ENCODE data around the gene FANCL.
A peak's percentile ranks its signal among the peaks of the same experiment; 100 is the strongest.
"Not testable (repeated sequence)": the region's sequence is repeated elsewhere in the genome, so short reads cannot be mapped to it uniquely, and the experiment has no call there.

Gene FANCL

GRCh38 chr2:58261209-58261608 is 20.1 kb upstream of the FANCL start:
- Histone ChIP-seq H3K27me3 (ENCODE audit: insufficient read depth, insufficient read length) (no peaks in the 10 kb centered on the region), H3K9me3 (ENCODE audit: insufficient read depth, low read length) (no peaks in the 10 kb centered on the region), H3K4me1 (ENCODE audit: insufficient read depth, insufficient read length) (no peaks in the 10 kb centered on the region), H3K36me3 (ENCODE audit: insufficient read depth, insufficient read length, low read length) (no peaks in the 10 kb centered on the region), H3K4me3 (ENCODE audit: insufficient read length, low read depth) (no peak overlapping the region), H3K9ac (ENCODE audit: insufficient read length, low read depth) (no peak overlapping the region)
- DNase-seq (ENCODE audit: low read depth, low spot score): no peak
- TF ChIP-seq ZNF274 (IDR thresholded peaks at IDR 0.05; ENCODE audit: low read depth, low read length): no peak

GRCh38 chr2:58258456-58258855 is 17.3 kb upstream of the FANCL start:
- H3K9me3 ChIP-seq (ENCODE audit: insufficient read depth, low read length); DNase-seq (ENCODE audit: low read depth, low spot score); H3K4me3 ChIP-seq (ENCODE audit: insufficient read length, low read depth); H3K27me3 ChIP-seq (ENCODE audit: insufficient read depth, insufficient read length); H3K4me1 ChIP-seq (ENCODE audit: insufficient read depth, insufficient read length); H3K9ac ChIP-seq (ENCODE audit: insufficient read length, low read depth); H3K36me3 ChIP-seq (ENCODE audit: insufficient read depth, insufficient read length, low read length): not testable (repeated sequence)

- not testable (repeated sequence) for H3K4me3 ChIP-seq (ENCODE audit: insufficient read length, low read depth); DNase-seq (ENCODE audit: low read depth, low spot score); H3K36me3 ChIP-seq (ENCODE audit: insufficient read depth, insufficient read length, low read length); H3K9me3 ChIP-seq (ENCODE audit: insufficient read depth, low read length); H3K9ac ChIP-seq (ENCODE audit: insufficient read length, low read depth); H3K4me1 ChIP-seq (ENCODE audit: insufficient read depth, insufficient read length); H3K27me3 ChIP-seq (ENCODE audit: insufficient read depth, insufficient read length)
These were observed 10.4 kb upstream of the FANCL start for GRCh38 chr2:58251331-58252201.

GRCh38 chr2:58241546-58241864 is 380 bp upstream of the FANCL start:
- no peak for DNase-seq (ENCODE audit: low read depth, low spot score)
- Histone ChIP-seq H3K9ac (ENCODE audit: insufficient read length, low read depth) (peak overlapping the region; percentile 96), H3K4me1 (ENCODE audit: insufficient read depth, insufficient read length) (no peaks in the 10 kb centered on the region), H3K4me3 (ENCODE audit: insufficient read length, low read depth) (no peak overlapping the region), H3K36me3 (ENCODE audit: insufficient read depth, insufficient read length, low read length) (peaks cover 2% of the 10 kb centered on the region), H3K27me3 (ENCODE audit: insufficient read depth, insufficient read length) (no peaks in the 10 kb centered on the region), H3K9me3 (ENCODE audit: insufficient read depth, low read length) (no peaks in the 10 kb centered on the region)
- TF ChIP-seq ZNF274 (IDR thresholded peaks at IDR 0.05; ENCODE audit: low read depth, low read length) (no peak), SUZ12 (IDR thresholded peaks at IDR 0.05; ENCODE audit: extremely low read depth, insufficient read depth, insufficient read length) (no peak), YY1 (IDR thresholded peaks at IDR 0.05; ENCODE audit: insufficient read depth, insufficient read length) (no peak)

GRCh38 chr2:58239243-58239925 is 1.7 kb downstream of the FANCL start:
- Histone ChIP-seq H3K4me3 (ENCODE audit: insufficient read length, low read depth) (peak overlapping the region; percentile 11), H3K9me3 (ENCODE audit: insufficient read depth, low read length) (no peaks in the 10 kb centered on the region; the same call in 1 of the 2 replicates), H3K9ac (ENCODE audit: insufficient read length, low read depth) (no peak overlapping the region), H3K4me1 (ENCODE audit: insufficient read depth, insufficient read length) (no peaks in the 10 kb centered on the region), H3K27me3 (ENCODE audit: insufficient read depth, insufficient read length) (no peaks in the 10 kb centered on the region), H3K36me3 (ENCODE audit: insufficient read depth, insufficient read length, low read length) (peaks cover 2% of the 10 kb centered on the region)
- no peak for TF ChIP-seq SUZ12 (IDR thresholded peaks at IDR 0.05; ENCODE audit: extremely low read depth, insufficient read depth, insufficient read length)
- TF ChIP-seq YY1 (IDR thresholded peaks at IDR 0.05; ENCODE audit: insufficient read depth, insufficient read length): no peak
- TF ChIP-seq ZNF274 (IDR thresholded peaks at IDR 0.05; ENCODE audit: low read depth, low read length): no peak
- no peak for DNase-seq (ENCODE audit: low read depth, low spot score)

GRCh38 chr2:58237741-58238140 is 3.4 kb downstream of the FANCL start:
- Histone ChIP-seq H3K4me3 (ENCODE audit: insufficient read length, low read depth) (no peak overlapping the region), H3K36me3 (ENCODE audit: insufficient read depth, insufficient read length, low read length) (peaks cover 2% of the 10 kb centered on the region), H3K9me3 (ENCODE audit: insufficient read depth, low read length) (no peaks in the 10 kb centered on the region; the same call in 1 of the 2 replicates), H3K4me1 (ENCODE audit: insufficient read depth, insufficient read length) (no peaks in the 10 kb centered on the region), H3K27me3 (ENCODE audit: insufficient read depth, insufficient read length) (no peaks in the 10 kb centered on the region), H3K9ac (ENCODE audit: insufficient read length, low read depth) (no peak overlapping the region)
- TF ChIP-seq YY1 (IDR thresholded peaks at IDR 0.05; ENCODE audit: insufficient read depth, insufficient read length): no peak
- TF ChIP-seq SUZ12 (IDR thresholded peaks at IDR 0.05; ENCODE audit: extremely low read depth, insufficient read depth, insufficient read length): no peak
- TF ChIP-seq ZNF274 (IDR thresholded peaks at IDR 0.05; ENCODE audit: low read depth, low read length): no peak
- no peak for DNase-seq (ENCODE audit: low read depth, low spot score)

GRCh38 chr2:58235984-58236383 is 5.1 kb downstream of the FANCL start:
- TF ChIP-seq ZNF274 (IDR thresholded peaks at IDR 0.05; ENCODE audit: low read depth, low read length) (no peak), SUZ12 (IDR thresholded peaks at IDR 0.05; ENCODE audit: extremely low read depth, insufficient read depth, insufficient read length) (no peak), YY1 (IDR thresholded peaks at IDR 0.05; ENCODE audit: insufficient read depth, insufficient read length) (no peak)
- Histone ChIP-seq H3K36me3 (ENCODE audit: insufficient read depth, insufficient read length, low read length) (peaks cover 2% of the 10 kb centered on the region), H3K9ac (ENCODE audit: insufficient read length, low read depth) (no peak overlapping the region), H3K4me3 (ENCODE audit: insufficient read length, low read depth) (no peak overlapping the region), H3K9me3 (ENCODE audit: insufficient read depth, low read length) (no peaks in the 10 kb centered on the region; the same call in 1 of the 2 replicates), H3K27me3 (ENCODE audit: insufficient read depth, insufficient read length) (no peaks in the 10 kb centered on the region), H3K4me1 (ENCODE audit: insufficient read depth, insufficient read length) (no peaks in the 10 kb centered on the region)
- DNase-seq (ENCODE audit: low read depth, low spot score): no peak
